GM23338 (cell line): Measurements from ENCODE around the gene MACF1. TPM values are rescaled to one million over a fixed set of nuclear protein-coding genes. Genes with fewer than 3 reads are reported as not detected.

Experiments
- ATAC-seq: fragments of 200-7000 bp; cut with Tn5 transposase; 3 replicates; pipeline ENCODE4 v1.9.1; 2020
- DNase-seq: peaks from one replicate; pipeline ENCODE4 v3.0.0-alpha.2; 2015; ENCODE audit warnings: low spot score
- H2AFZ ChIP-seq: fragments of 200-600 bp; sonication (generic); 2 replicates; pipeline ENCODE4 v1.8.0; 2016; ENCODE audit warnings: antibody characterized with exemption, mild to moderate bottlenecking, moderate library complexity
- H3F3A ChIP-seq: fragments of 200-600 bp; sonication (generic); replicated peaks from 2 replicates; pipeline ENCODE4 v1.8.0; 2017; ENCODE audit warnings: antibody characterized with exemption, mixed run types, low read depth
- H3K27ac ChIP-seq: fragments of 200-600 bp; sonication (generic); 2 replicates; pipeline ENCODE4 v1.6.1; 2016; ENCODE audit warnings: low read depth
- H3K27me3 ChIP-seq: fragments of 200-600 bp; sonication (generic); 2 replicates; pipeline ENCODE4 v1.8.0; 2016; ENCODE audit warnings: mild to moderate bottlenecking, mixed run types, moderate library complexity; ENCODE audit not compliant: insufficient read depth
- H3K36me3 ChIP-seq: fragments of 200-600 bp; sonication (generic); 2 replicates; pipeline ENCODE4 v1.8.0; 2016; ENCODE audit warnings: mild to moderate bottlenecking; ENCODE audit not compliant: insufficient read depth
- H3K4me1 ChIP-seq: fragments of 200-600 bp; sonication (generic); 2 replicates; pipeline ENCODE4 v1.8.0; 2016; ENCODE audit warnings: mild to moderate bottlenecking, moderate library complexity; ENCODE audit not compliant: insufficient read depth
- H3K4me2 ChIP-seq: fragments of 200-600 bp; sonication (generic); 2 replicates; pipeline ENCODE4 v1.7.1; 2017; ENCODE audit warnings: mixed run types
- H3K4me3 ChIP-seq: fragments of 200-600 bp; sonication (generic); 2 replicates; pipeline ENCODE4 v1.6.1; 2016; ENCODE audit warnings: mixed run types
- H3K79me2 ChIP-seq: fragments of 200-600 bp; sonication (generic); replicated peaks from 2 replicates; pipeline ENCODE4 v1.8.0; 2017; ENCODE audit warnings: mild to moderate bottlenecking; ENCODE audit not compliant: insufficient read depth
- H3K9me2 ChIP-seq: fragments of 200-600 bp; sonication (generic); 2 replicates; pipeline ENCODE4 v1.8.0; 2017; ENCODE audit not compliant: insufficient read depth
- H4K20me1 ChIP-seq: fragments of 200-600 bp; sonication (generic); replicated peaks from 2 replicates; pipeline ENCODE4 v1.8.0; 2017; ENCODE audit warnings: mild to moderate bottlenecking; ENCODE audit not compliant: insufficient read depth
- H3K27ac Mint-ChIP-seq: 2 replicates; pipeline ENCODE4 v1.8.0; 2020; ENCODE audit warnings: inconsistent platforms, mild to moderate bottlenecking, moderate library complexity, mixed read lengths
- H3K27me3 Mint-ChIP-seq: 3 replicates; pipeline ENCODE4 v1.8.0; 2022; ENCODE audit warnings: low read depth, mild to moderate bottlenecking, moderate library complexity, mixed read lengths, inconsistent platforms; ENCODE audit not compliant: insufficient read depth, poor library complexity
- H3K36me3 Mint-ChIP-seq: 3 replicates; pipeline ENCODE4 v1.8.0; 2021; ENCODE audit warnings: low read depth, mild to moderate bottlenecking, inconsistent platforms, moderate library complexity, mixed read lengths
- H3K4me1 Mint-ChIP-seq: 3 replicates; pipeline ENCODE4 v1.8.0; 2020; ENCODE audit warnings: mild to moderate bottlenecking, inconsistent platforms, mixed read lengths
- H3K4me3 Mint-ChIP-seq: 3 replicates; pipeline ENCODE4 v1.8.0; 2021; ENCODE audit warnings: moderate library complexity, mild to moderate bottlenecking, inconsistent platforms, mixed read lengths
- H3K9me3 Mint-ChIP-seq: 3 replicates; pipeline ENCODE4 v1.8.0; 2020; ENCODE audit warnings: moderate library complexity, mild to moderate bottlenecking, inconsistent platforms, mixed read lengths
- CREB1 ChIP-seq: fragments of 250-450 bp; sonication (Bioruptor Pico); IDR thresholded peaks from 2 replicates; pipeline ENCODE4 v1.5.0; 2020; ENCODE audit warnings: low read depth, mild to moderate bottlenecking, moderate library complexity
- EZH2phosphoT487 ChIP-seq: fragments of 200-600 bp; sonication (generic); IDR thresholded peaks from one replicate; pipeline ENCODE4 v1.8.1; 2018; ENCODE audit warnings: antibody characterized with exemption; ENCODE audit not compliant: unreplicated experiment
- JUNB ChIP-seq: IDR thresholded peaks from one replicate; pipeline ENCODE4 v1.6.1; 2016; ENCODE audit warnings: antibody characterized with exemption; ENCODE audit not compliant: unreplicated experiment
- REST ChIP-seq: IDR thresholded peaks from one replicate; pipeline ENCODE4 v1.6.1; 2018; ENCODE audit warnings: antibody characterized with exemption; ENCODE audit not compliant: unreplicated experiment
- STAT1 ChIP-seq: IDR thresholded peaks from one replicate; pipeline ENCODE4 v1.6.1; 2016; ENCODE audit warnings: antibody characterized with exemption; ENCODE audit not compliant: unreplicated experiment
- ZNF114 ChIP-seq: fragments of 250-450 bp; sonication (Bioruptor Pico); IDR thresholded peaks from 2 replicates; pipeline ENCODE4 v1.5.0; 2020; ENCODE audit warnings: mild to moderate bottlenecking, moderate library complexity
- polyA plus RNA-seq: library from polyadenylated mRNA; unstranded; fragments of >200 nt; fragmentation: Nextera tagmentation; extraction: Ambion mirVana; gene quantifications from 2 replicates; pipeline ENCODE4 v1.2.1, GENCODE V29; 2016
- total RNA-seq: library from RNA; depleted of rRNA; stranded (reverse); fragments of >200 nt; shearing (Covaris generic); gene quantifications from 2 replicates; pipeline ENCODE4 v1.2.3, GENCODE V29; 2014

MACF1 gene
- total and polyA plus RNA-seq, 2 experiments from 2014 or later: 104 to 399 TPM

- no peak for TF ChIP-seq REST
- no peak for TF ChIP-seq JUNB
- no peak for TF ChIP-seq EZH2phosphoT487
- TF ChIP-seq CREB1 (CRISPR knock-in tag): no peak
- no peak for TF ChIP-seq ZNF114 (CRISPR knock-in tag)
Measured at GRCh38 chr1:39499668-39500067, 295.2 kb downstream of the MACF1 start (continued).

- H4K20me1 ChIP-seq: no peaks in the 10 kb centered on the region
- Mint-ChIP-seq H3K9me3 (no peaks in the 10 kb centered on the region), H3K27me3 (peaks cover 14% of the 10 kb centered on the region), H3K27ac (no peak overlapping the region), H3K4me3 (no peak overlapping the region), H3K36me3 (no peaks in the 10 kb centered on the region; the same call in 2 of the 3 replicates), H3K4me1 (peaks cover 12% of the 10 kb centered on the region)
- DNase-seq: no peak
- H3K79me2 ChIP-seq: no peaks in the 10 kb centered on the region
- TF ChIP-seq STAT1 (no peak), REST (no peak)
- no peaks in the 10 kb centered on the region for H3F3A ChIP-seq
- no peaks in the 10 kb centered on the region for H3K27me3 ChIP-seq
- no peaks in the 10 kb centered on the region for H3K9me2 ChIP-seq
- no peak overlapping the region for H3K4me3 ChIP-seq
- no peak overlapping the region for H3K27ac ChIP-seq
- 0 out of 2 replicates have a peak, but pooled peaks cover 9% of the 10 kb centered on the region for H3K4me1 ChIP-seq
- H3K36me3 ChIP-seq: no peaks in the 10 kb centered on the region
- ATAC-seq: no peak; the same call in 2 of the 3 replicates
- H3K4me2 ChIP-seq: no peak overlapping the region
- H2AFZ ChIP-seq: no peak overlapping the region
Measured at GRCh38 chr1:39500862-39501389, 296.4 kb downstream of the MACF1 start.
